ENCODE data around the gene TMEM181. TPM values are rescaled to one million over a fixed set of nuclear protein-coding genes. Genes with fewer than 3 reads are reported as not detected.

Gene TMEM181
- total and polyA plus RNA-seq, 2 of the 13 experiments (the other 11 are each of a cell fraction or from before 2014, with no cell fraction given), result 59.1 to 108 TPM

DNA sequence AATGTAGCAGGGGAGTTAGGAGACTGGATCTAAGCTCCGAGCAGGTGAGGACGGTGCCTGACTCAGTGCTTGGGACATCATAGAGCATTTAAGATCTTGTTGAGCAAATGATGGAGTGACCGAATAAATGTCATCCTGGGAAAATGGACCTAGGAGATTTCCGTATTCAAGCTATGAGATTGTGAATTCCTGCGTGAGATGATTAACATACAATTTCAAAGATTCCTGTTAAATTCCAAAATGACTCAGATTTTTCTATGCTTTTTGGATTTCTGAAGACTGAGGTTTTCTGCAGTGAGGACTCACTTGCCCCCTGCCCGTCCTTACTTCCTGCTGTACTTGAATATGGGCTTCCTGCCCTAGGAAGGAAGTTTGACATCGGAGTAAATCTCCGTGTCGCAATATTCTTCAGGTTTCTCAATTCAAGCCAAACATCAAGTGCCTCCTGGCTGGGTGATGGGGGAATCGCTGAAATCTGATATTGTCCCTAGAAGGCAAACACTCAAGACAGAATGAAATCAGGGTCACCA is 95.1 kb downstream of the TMEM181 start (continued):
- TF ChIP-seq, protein P1, sequence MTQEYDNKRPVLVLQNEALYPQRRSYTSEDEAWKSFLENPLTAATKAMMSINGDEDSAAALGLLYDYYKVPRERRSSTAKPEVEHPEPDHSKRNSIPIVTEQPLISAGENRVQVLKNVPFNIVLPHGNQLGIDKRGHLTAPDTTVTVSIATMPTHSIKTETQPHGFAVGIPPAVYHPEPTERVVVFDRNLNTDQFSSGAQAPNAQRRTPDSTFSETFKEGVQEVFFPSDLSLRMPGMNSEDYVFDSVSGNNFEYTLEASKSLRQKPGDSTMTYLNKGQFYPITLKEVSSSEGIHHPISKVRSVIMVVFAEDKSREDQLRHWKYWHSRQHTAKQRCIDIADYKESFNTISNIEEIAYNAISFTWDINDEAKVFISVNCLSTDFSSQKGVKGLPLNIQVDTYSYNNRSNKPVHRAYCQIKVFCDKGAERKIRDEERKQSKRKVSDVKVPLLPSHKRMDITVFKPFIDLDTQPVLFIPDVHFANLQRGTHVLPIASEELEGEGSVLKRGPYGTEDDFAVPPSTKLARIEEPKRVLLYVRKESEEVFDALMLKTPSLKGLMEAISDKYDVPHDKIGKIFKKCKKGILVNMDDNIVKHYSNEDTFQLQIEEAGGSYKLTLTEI (CRISPR knock-in tag; conservative IDR thresholded peaks at IDR 0.05), result no peak
- TF ChIP-seq CEBPB (IDR thresholded peaks at IDR 0.05; ENCODE audit: borderline replicate concordance, low read depth, low read length), result peak; percentile 82
- TF ChIP-seq MXD4 (CRISPR knock-in tag; IDR thresholded peaks at IDR 0.05), result no peak
- TF ChIP-seq TBX2 (CRISPR knock-in tag; IDR thresholded peaks at IDR 0.05; ENCODE audit: borderline replicate concordance), result 0 out of 2 replicates have a peak, but pooled peaks have one; percentile 17
- TF ChIP-seq, protein P2, sequence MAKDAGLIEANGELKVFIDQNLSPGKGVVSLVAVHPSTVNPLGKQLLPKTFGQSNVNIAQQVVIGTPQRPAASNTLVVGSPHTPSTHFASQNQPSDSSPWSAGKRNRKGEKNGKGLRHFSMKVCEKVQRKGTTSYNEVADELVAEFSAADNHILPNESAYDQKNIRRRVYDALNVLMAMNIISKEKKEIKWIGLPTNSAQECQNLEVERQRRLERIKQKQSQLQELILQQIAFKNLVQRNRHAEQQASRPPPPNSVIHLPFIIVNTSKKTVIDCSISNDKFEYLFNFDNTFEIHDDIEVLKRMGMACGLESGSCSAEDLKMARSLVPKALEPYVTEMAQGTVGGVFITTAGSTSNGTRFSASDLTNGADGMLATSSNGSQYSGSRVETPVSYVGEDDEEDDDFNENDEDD (CRISPR knock-in tag; IDR thresholded peaks at IDR 0.05; ENCODE audit: borderline replicate concordance), result no peak
- TF ChIP-seq NBN (conservative IDR thresholded peaks at IDR 0.05), result no peak
- TF ChIP-seq, protein P3, sequence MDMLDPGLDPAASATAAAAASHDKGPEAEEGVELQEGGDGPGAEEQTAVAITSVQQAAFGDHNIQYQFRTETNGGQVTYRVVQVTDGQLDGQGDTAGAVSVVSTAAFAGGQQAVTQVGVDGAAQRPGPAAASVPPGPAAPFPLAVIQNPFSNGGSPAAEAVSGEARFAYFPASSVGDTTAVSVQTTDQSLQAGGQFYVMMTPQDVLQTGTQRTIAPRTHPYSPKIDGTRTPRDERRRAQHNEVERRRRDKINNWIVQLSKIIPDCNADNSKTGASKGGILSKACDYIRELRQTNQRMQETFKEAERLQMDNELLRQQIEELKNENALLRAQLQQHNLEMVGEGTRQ (IDR thresholded peaks at IDR 0.05; ENCODE audit: low read depth, low read length), result no peak
- TF ChIP-seq, protein P3 (CRISPR knock-in tag; IDR thresholded peaks at IDR 0.05; ENCODE audit: borderline replicate concordance), result no peak
- no peak for TF ChIP-seq GLI4 (CRISPR knock-in tag; IDR thresholded peaks at IDR 0.05; ENCODE audit: borderline replicate concordance)
- TF ChIP-seq ZNF343 (CRISPR knock-in tag; IDR thresholded peaks at IDR 0.05), result no peak
- TF ChIP-seq SIX1 (CRISPR knock-in tag; IDR thresholded peaks at IDR 0.05; ENCODE audit: borderline replicate concordance), result peak; percentile 68; the same call in 1 of the 2 replicates
- TF ChIP-seq, protein P4, sequence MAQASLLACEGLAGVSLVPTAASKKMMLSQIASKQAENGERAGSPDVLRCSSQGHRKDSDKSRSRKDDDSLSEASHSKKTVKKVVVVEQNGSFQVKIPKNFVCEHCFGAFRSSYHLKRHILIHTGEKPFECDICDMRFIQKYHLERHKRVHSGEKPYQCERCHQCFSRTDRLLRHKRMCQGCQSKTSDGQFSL (CRISPR knock-in tag; IDR thresholded peaks at IDR 0.05), result no peak
- TF ChIP-seq, protein P5, sequence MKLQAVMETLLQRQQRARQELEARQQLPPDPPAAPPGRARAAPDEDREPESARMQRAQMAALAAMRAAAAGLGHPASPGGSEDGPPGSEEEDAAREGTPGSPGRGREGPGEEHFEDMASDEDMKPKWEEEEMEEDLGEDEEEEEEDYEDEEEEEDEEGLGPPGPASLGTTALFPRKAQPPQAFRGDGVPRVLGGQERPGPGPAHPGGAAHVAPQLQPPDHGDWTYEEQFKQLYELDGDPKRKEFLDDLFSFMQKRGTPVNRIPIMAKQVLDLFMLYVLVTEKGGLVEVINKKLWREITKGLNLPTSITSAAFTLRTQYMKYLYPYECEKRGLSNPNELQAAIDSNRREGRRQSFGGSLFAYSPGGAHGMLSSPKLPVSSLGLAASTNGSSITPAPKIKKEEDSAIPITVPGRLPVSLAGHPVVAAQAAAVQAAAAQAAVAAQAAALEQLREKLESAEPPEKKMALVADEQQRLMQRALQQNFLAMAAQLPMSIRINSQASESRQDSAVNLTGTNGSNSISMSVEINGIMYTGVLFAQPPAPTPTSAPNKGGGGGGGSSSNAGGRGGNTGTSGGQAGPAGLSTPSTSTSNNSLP (IDR thresholded peaks at IDR 0.05; ENCODE audit: low read depth, low read length), result no peak
- no peak for TF ChIP-seq MBD4 (IDR thresholded peaks at IDR 0.05; ENCODE audit: borderline replicate concordance, low read length)
- no peak for TF ChIP-seq FOXK2 (IDR thresholded peaks at IDR 0.05)
- 0 out of 2 replicates have a peak, but pooled peaks have one; percentile 26 for TF ChIP-seq ZSCAN31 (CRISPR knock-in tag; IDR thresholded peaks at IDR 0.05; ENCODE audit: low read depth)
- no peak for TF ChIP-seq MAFF (IDR thresholded peaks at IDR 0.05; ENCODE audit: low read depth, low read length)
- TF ChIP-seq ZNF83 (CRISPR knock-in tag; IDR thresholded peaks at IDR 0.05; ENCODE audit: borderline replicate concordance), result no peak
- TF ChIP-seq U2AF1 (optimal IDR thresholded peaks at IDR 0.05; ENCODE audit: low read depth, low read length), result no peak

Data from HepG2 (cell line).